ENCODE measurements around the gene MPDZ. TPM values are rescaled to one million over a fixed set of nuclear protein-coding genes. Genes with fewer than 3 reads are reported as not detected.

Gene MPDZ
- polyA plus RNA-seq, 1 donor (not counting 4 experiments of a cell fraction or from before 2014, with no cell fraction given) = 9.0 TPM

- dilution Hi-C loops (cut with MboI; ENCODE audit: extremely low pct_ligation_motif_present, low sequenced_read_pairs) = no loop called here
- H3K9me1 ChIP-seq (ENCODE audit: control insufficient read depth, extremely low read depth, insufficient read depth, low read length) = no peaks in the 10 kb centered on the region
These were observed 147.5 kb downstream of the MPDZ start for GRCh38 chr9:13131991-13132390.

GRCh38 chr9:13131416-13131815, 148.1 kb downstream of the MPDZ start:
- Histone ChIP-seq H3K79me2 (ENCODE audit: control insufficient read depth, insufficient read depth, low read length) (no peaks in the 10 kb centered on the region), H3K27ac (ENCODE audit: control insufficient read depth, insufficient read depth, low read length) (no peak overlapping the region), H3K27me3 (ENCODE audit: control insufficient read depth, extremely low read depth, insufficient read depth, low read length) (no peaks in the 10 kb centered on the region), H3K36me3 (ENCODE audit: control insufficient read depth in 2 of 2, extremely low read depth in 1 of 2, insufficient read depth in 2 of 2, low read length in 2 of 2) (peaks cover 2 to 7% of the 10 kb centered on the region in 2 experiments), H3K9ac (ENCODE audit: control insufficient read depth, extremely low read depth, insufficient read depth, low read length) (no peak overlapping the region), H3K9me1 (ENCODE audit: control insufficient read depth, extremely low read depth, insufficient read depth, low read length) (no peaks in the 10 kb centered on the region), H3K4me2 (ENCODE audit: control insufficient read depth, extremely low read depth, insufficient read depth, low read depth, low read length) (no peak overlapping the region), H3K4me1 (ENCODE audit: control insufficient read depth, extremely low read depth, insufficient read depth, low read length) (no peaks in the 10 kb centered on the region), H3K9me3 (ENCODE audit: control insufficient read depth, low read depth, low read length) (no peaks in the 10 kb centered on the region), H4K20me1 (ENCODE audit: control insufficient read depth, extremely low read depth, insufficient read depth, low read length) (no peaks in the 10 kb centered on the region), H2AFZ (ENCODE audit: control insufficient read depth, low read length) (no peak overlapping the region), H3K4me3 (ENCODE audit: control insufficient read depth in 2 of 3, extremely low read depth in 1 of 3, insufficient read depth in 2 of 3, low read depth in 1 of 3, low read length in 3 of 3) (no peak overlapping the region)
- no peak for DNase-seq (ENCODE audit: low read depth, low spot score)
- TF ChIP-seq CTCF (optimal IDR thresholded peaks at IDR 0.05 in 1 of 3, IDR thresholded peaks at IDR 0.05 in 1 of 3, conservative IDR thresholded peaks at IDR 0.05 in 1 of 3; ENCODE audit: extremely low read depth in 1 of 3, insufficient read depth in 2 of 3, low read length in 3 of 3) = no peak
- dilution Hi-C loops (cut with MboI; ENCODE audit: extremely low pct_ligation_motif_present, low sequenced_read_pairs) = no loop called here
- no peak for FAIRE-seq

More at GRCh38 chr9:13131991-13132390, 147.5 kb downstream of the MPDZ start:
- Histone ChIP-seq H3K27me3 (ENCODE audit: control insufficient read depth, extremely low read depth, insufficient read depth, low read length) (no peaks in the 10 kb centered on the region), H3K4me3 (ENCODE audit: control insufficient read depth in 2 of 3, extremely low read depth in 1 of 3, insufficient read depth in 2 of 3, low read depth in 1 of 3, low read length in 3 of 3) (no peak overlapping the region), H4K20me1 (ENCODE audit: control insufficient read depth, extremely low read depth, insufficient read depth, low read length) (no peaks in the 10 kb centered on the region), H3K79me2 (ENCODE audit: control insufficient read depth, insufficient read depth, low read length) (no peaks in the 10 kb centered on the region), H3K27ac (ENCODE audit: control insufficient read depth, insufficient read depth, low read length) (no peak overlapping the region), H3K36me3 (ENCODE audit: control insufficient read depth in 2 of 2, extremely low read depth in 1 of 2, insufficient read depth in 2 of 2, low read length in 2 of 2) (peaks cover 2 to 7% of the 10 kb centered on the region in 2 experiments), H2AFZ (ENCODE audit: control insufficient read depth, low read length) (no peak overlapping the region), H3K9me3 (ENCODE audit: control insufficient read depth, low read depth, low read length) (no peaks in the 10 kb centered on the region), H3K4me1 (ENCODE audit: control insufficient read depth, extremely low read depth, insufficient read depth, low read length) (no peaks in the 10 kb centered on the region), H3K4me2 (ENCODE audit: control insufficient read depth, extremely low read depth, insufficient read depth, low read depth, low read length) (no peak overlapping the region), H3K9ac (ENCODE audit: control insufficient read depth, extremely low read depth, insufficient read depth, low read length) (no peak overlapping the region)
- DNase-seq (ENCODE audit: low read depth, low spot score) = no peak
- FAIRE-seq = no peak
- TF ChIP-seq CTCF (optimal IDR thresholded peaks at IDR 0.05 in 1 of 3, IDR thresholded peaks at IDR 0.05 in 1 of 3, conservative IDR thresholded peaks at IDR 0.05 in 1 of 3; ENCODE audit: extremely low read depth in 1 of 3, insufficient read depth in 2 of 3, low read length in 3 of 3) (no peak), EZH2 (IDR thresholded peaks at IDR 0.05; ENCODE audit: low read length) (no peak)

Data from keratinocyte (primary cell).